Mesothelial cell of epicardium (in vitro differentiated cells): ENCODE measurements around the gene NODAL. TPM values are rescaled to one million over a fixed set of nuclear protein-coding genes. Genes with fewer than 3 reads are reported as not detected.

Source experiments
- DNase-seq, 2 experiments: peaks; one replicate each; pipeline ENCODE4 v3.0.0; 2021; ENCODE audit warnings: low spot score in 2 of 2; ENCODE audit not compliant: unreplicated experiment in 2 of 2
- H3K27ac Mint-ChIP-seq: 2 replicates; pipeline ENCODE4 v1.8.0; 2021; ENCODE audit warnings: mixed read lengths
- H3K27me3 Mint-ChIP-seq: 2 replicates; pipeline ENCODE4 v1.8.0; 2021; ENCODE audit warnings: low read depth, mixed read lengths
- H3K36me3 Mint-ChIP-seq: 2 replicates; pipeline ENCODE4 v1.8.0; 2021; ENCODE audit warnings: mixed read lengths
- H3K4me1 Mint-ChIP-seq: 2 replicates; pipeline ENCODE4 v1.8.0; 2021; ENCODE audit warnings: mixed read lengths
- H3K4me3 Mint-ChIP-seq: 2 replicates; pipeline ENCODE4 v1.8.0; 2021; ENCODE audit warnings: mild to moderate bottlenecking, moderate library complexity, mixed read lengths
- H3K9me3 Mint-ChIP-seq: 2 replicates; pipeline ENCODE4 v1.8.0; 2021; ENCODE audit warnings: mixed read lengths
- total RNA-seq: library from RNA; stranded (reverse); gene quantifications from 3 replicates; pipeline ENCODE4 v1.2.1, GENCODE V29; 2021
- TF ChIP-seq, protein P1 (sequence below): fragments of 200-600 bp; sonication (generic); IDR thresholded peaks from one replicate; pipeline ENCODE4 v1.5.0; 2021; ENCODE audit warnings: antibody characterized with exemption; ENCODE audit not compliant: unreplicated experiment

The NODAL gene
- total RNA-seq, 1 donor from 2014 or later: not detected

DNA sequence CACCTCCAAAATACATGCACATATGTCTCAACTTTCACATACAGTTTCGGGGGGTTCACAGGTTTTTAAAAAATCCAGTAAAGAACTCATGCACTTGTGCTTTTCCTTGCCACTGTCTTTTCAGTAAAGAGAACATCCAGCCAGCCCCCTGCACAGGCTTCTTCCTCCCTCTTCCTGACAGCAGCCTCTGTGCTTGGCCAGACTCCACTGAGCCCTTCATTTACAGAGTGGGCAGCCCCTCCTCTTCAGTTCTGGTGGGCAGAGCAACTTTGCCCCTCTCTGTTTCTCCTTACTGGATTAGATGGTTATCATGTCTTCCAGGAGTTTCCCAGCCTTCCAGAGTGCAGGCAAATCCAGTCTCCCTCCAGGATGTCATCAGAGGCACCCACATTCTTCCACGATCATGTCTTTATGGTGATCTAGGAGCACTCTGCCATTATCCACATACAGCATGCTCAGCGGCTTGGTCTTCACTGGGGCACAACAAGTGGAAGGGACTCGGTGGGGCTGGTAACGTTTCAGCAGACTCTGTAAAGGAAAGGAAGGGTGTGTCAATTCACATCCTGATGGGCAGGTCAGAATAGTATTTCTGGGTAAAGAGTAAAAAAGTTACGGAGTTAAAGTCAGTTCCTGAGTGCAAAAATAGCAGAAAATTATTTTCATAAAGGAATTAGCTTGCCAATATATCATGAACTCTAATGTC is 8.8 kb downstream of the NODAL start:
- no peaks in the 10 kb centered on the region for H3K4me1 Mint-ChIP-seq

DNA sequence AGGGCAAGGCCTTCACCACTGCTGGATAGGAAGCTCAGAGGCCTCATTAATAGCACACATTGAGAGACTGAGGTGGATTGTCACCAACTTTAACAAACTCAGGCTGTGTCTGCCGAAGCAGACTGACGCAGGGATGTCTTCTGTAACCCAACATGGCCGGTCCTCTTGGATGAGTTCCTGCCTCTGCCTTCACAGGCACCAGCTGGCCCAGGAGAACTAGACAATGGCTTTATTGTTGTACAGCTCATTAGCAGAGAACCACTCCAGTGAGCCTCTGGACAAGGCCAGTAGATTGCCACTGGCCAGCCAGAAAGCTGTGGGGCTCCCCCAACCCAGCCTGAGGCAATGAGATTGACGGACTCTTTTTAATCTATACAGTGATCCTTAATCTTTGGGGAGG is 9.4 kb downstream of the NODAL start:
- H3K9me3 Mint-ChIP-seq: no peaks in the 10 kb centered on the region
- H3K36me3 Mint-ChIP-seq: peaks cover 5% of the 10 kb centered on the region
- H3K27me3 Mint-ChIP-seq: peaks cover 6% of the 10 kb centered on the region
- peak overlapping the region; percentile 35 for H3K27ac Mint-ChIP-seq
- TF ChIP-seq, protein P1, sequence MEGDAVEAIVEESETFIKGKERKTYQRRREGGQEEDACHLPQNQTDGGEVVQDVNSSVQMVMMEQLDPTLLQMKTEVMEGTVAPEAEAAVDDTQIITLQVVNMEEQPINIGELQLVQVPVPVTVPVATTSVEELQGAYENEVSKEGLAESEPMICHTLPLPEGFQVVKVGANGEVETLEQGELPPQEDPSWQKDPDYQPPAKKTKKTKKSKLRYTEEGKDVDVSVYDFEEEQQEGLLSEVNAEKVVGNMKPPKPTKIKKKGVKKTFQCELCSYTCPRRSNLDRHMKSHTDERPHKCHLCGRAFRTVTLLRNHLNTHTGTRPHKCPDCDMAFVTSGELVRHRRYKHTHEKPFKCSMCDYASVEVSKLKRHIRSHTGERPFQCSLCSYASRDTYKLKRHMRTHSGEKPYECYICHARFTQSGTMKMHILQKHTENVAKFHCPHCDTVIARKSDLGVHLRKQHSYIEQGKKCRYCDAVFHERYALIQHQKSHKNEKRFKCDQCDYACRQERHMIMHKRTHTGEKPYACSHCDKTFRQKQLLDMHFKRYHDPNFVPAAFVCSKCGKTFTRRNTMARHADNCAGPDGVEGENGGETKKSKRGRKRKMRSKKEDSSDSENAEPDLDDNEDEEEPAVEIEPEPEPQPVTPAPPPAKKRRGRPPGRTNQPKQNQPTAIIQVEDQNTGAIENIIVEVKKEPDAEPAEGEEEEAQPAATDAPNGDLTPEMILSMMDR: no peak
- H3K4me1 Mint-ChIP-seq: no peaks in the 10 kb centered on the region
- DNase-seq: no peak
- no peak overlapping the region for H3K4me3 Mint-ChIP-seq

More for the DNA sequence above, 8.8 kb downstream of the NODAL start:
- H3K36me3 Mint-ChIP-seq: peaks cover 5% of the 10 kb centered on the region
- TF ChIP-seq, protein P1: no peak
- peaks cover 12% of the 10 kb centered on the region for H3K27me3 Mint-ChIP-seq
- no peak overlapping the region for H3K27ac Mint-ChIP-seq
- DNase-seq: no peak
- no peak overlapping the region for H3K4me3 Mint-ChIP-seq
- H3K9me3 Mint-ChIP-seq: no peaks in the 10 kb centered on the region

DNA sequence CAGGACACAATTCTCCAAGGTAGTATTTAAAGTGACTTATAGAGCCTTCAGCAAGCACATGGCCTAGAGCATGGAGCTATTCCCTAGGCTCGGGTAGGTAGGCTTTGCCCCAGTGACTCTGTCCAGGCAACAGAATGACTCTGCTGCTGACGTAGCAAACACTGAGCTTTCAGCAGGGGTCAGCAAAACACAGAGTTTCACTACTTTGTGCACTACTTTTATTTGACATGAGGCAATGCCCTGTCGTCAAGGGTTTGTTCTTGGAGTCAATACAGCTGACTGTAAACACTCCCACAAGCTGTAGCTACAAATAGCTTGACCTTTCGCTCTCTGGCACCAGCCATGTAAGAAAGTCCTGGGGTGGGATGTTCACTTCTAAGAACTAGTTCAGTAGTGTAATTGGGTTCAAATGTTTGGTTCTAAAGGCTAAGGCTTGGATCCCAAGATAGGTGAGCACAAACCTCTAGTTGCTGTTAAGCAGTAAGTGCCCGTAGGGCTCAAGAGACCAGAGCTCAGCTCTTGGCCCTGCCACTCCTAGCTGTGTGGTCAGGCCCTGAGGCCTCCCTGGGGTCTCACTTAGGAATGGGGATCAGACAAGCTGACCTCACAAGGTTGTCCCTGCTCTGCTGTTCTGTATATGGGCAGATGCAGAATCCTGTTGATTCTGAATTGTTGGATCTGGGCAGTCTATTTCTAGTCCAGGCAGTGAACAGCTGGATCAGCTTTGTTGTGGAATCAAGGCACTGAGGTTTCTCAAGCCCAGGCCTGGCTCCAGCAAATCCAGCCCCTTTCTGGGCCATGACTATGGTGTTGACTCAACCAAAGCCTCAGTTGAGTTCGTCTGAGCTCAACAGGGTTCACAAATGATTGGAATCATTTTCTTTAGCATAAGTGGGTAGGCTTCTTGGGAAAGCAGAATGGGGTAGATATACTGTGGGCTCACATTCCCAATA is 10.7 kb downstream of the NODAL start:
- no peaks in the 10 kb centered on the region for H3K4me1 Mint-ChIP-seq
- TF ChIP-seq, protein P1: no peak
- H3K36me3 Mint-ChIP-seq: peaks cover 6% of the 10 kb centered on the region
- no peak for DNase-seq
- H3K4me3 Mint-ChIP-seq: no peak overlapping the region
- H3K9me3 Mint-ChIP-seq: no peaks in the 10 kb centered on the region
- no peak overlapping the region for H3K27ac Mint-ChIP-seq
- no peaks in the 10 kb centered on the region for H3K27me3 Mint-ChIP-seq

DNA sequence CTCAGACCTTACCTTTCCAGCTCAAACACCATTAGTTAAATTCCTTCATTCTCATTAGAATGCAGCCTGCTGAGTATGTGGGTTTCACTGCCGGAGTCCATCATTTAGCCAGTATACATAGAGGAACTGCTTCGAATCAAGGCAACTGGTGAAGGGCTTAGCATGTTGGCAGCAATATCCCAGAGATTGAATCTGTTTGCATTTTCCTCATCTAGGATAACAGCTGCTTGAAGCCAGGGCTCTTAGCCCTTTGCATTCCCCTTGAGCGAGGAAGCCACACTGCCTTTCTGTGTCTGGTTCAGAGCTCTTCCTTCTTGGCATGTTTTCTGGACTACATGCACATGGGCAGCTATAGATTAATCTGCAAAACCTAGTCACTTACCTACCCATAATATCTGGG is 14.7 kb downstream of the NODAL start:
- TF ChIP-seq, protein P1: no peak
- Mint-ChIP-seq H3K4me3 (no peak overlapping the region), H3K27me3 (no peaks in the 10 kb centered on the region), H3K9me3 (no peaks in the 10 kb centered on the region), H3K27ac (no peak overlapping the region), H3K4me1 (no peaks in the 10 kb centered on the region), H3K36me3 (peaks cover 40% of the 10 kb centered on the region)
- DNase-seq: no peak

DNA sequence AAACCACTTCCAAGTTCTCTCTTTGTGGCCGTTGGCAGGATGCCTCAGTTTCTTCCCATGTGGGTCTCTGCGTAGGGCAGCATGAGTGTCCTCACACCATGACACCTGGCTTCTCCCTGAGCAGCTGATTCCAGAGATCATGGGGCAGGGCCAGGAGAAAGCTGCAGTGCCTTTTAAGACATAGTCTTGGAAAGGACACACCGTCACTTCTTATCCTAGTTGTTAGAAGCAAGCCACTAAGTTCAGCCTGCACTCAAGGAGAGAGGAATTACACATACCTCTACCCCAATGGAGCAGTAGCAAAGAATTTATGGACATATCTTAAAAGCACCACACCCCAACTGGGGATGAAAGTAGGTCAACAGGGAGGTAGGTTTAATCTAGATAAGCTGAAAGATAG is 16.4 kb downstream of the NODAL start:
- no peak for DNase-seq
- Mint-ChIP-seq H3K9me3 (no peaks in the 10 kb centered on the region), H3K4me3 (no peak overlapping the region), H3K36me3 (peaks cover 50% of the 10 kb centered on the region), H3K27me3 (no peaks in the 10 kb centered on the region), H3K4me1 (no peaks in the 10 kb centered on the region), H3K27ac (no peak overlapping the region)
- TF ChIP-seq, protein P1: no peak
